SU-DHL-6 (cell line): ENCODE results near the gene ECHDC3.

Experiments
- H2AFZ ChIP-seq: fragments of 200-600 bp; sonication (generic); 2 replicates; pipeline ENCODE4 v1.6.1; 2014; ENCODE audit warnings: low read depth, mild to moderate bottlenecking, moderate library complexity, mixed read lengths, antibody characterized with exemption, low read length; ENCODE audit not compliant: severe bottlenecking
- H3F3A ChIP-seq: fragments of 200-600 bp; shearing (Covaris generic); 2 replicates; pipeline ENCODE4 v1.6.0; 2016; ENCODE audit warnings: antibody characterized with exemption, mild to moderate bottlenecking; ENCODE audit not compliant: insufficient read depth
- H3K27ac ChIP-seq: fragments of 200-600 bp; sonication (generic); 2 replicates; pipeline ENCODE4 v1.5.1; 2016; ENCODE audit warnings: low read depth, mild to moderate bottlenecking, low read length, moderate library complexity, mixed read lengths
- H3K27me3 ChIP-seq: fragments of 200-600 bp; sonication (generic), shearing (Covaris generic); 2 replicates; pipeline ENCODE4 v1.6.0; 2014; ENCODE audit warnings: mild to moderate bottlenecking, low read length
- H3K36me3 ChIP-seq: fragments of 200-600 bp; sonication (generic); 2 replicates; pipeline ENCODE4 v1.6.1; 2014; ENCODE audit warnings: mild to moderate bottlenecking, low read length, mixed read lengths
- H3K4me2 ChIP-seq: fragments of 300-600, 200-600 bp; shearing (Covaris generic), sonication (generic); 2 replicates; pipeline ENCODE4 v1.6.0; 2014; ENCODE audit warnings: low read length, low read depth, mild to moderate bottlenecking; ENCODE audit not compliant: poor library complexity, severe bottlenecking
- H3K4me3 ChIP-seq: fragments of 200-600 bp; sonication (generic); 2 replicates; pipeline ENCODE4 v1.5.1; 2014; ENCODE audit warnings: antibody characterized with exemption, low read length, mild to moderate bottlenecking, mixed read lengths; ENCODE audit not compliant: insufficient read depth, poor library complexity, severe bottlenecking
- H3K79me2 ChIP-seq: fragments of 200-600 bp; sonication (generic); 2 replicates; pipeline ENCODE4 v1.6.1; 2014; ENCODE audit warnings: mild to moderate bottlenecking, low read length, moderate library complexity; ENCODE audit not compliant: insufficient read depth
- H3K9ac ChIP-seq: fragments of 200-600 bp; sonication (generic); 2 replicates; pipeline ENCODE4 v1.7.0; 2014; ENCODE audit warnings: mild to moderate bottlenecking, low read length
- H3K9me2 ChIP-seq: fragments of 200-600 bp; sonication (generic); replicated peaks from 2 replicates; pipeline ENCODE4 v1.6.1; 2014; ENCODE audit warnings: low read length; ENCODE audit not compliant: insufficient read depth
- H3K9me3 ChIP-seq: fragments of 200-600 bp; sonication (generic); 2 replicates; pipeline ENCODE4 v1.6.1; 2014; ENCODE audit warnings: low read length, mixed read lengths; ENCODE audit not compliant: insufficient read depth
- H4K20me1 ChIP-seq: fragments of 200-600 bp; sonication (generic); 2 replicates; pipeline ENCODE4 v1.6.1; 2014; ENCODE audit warnings: low read depth, mild to moderate bottlenecking, antibody characterized with exemption, low read length, moderate library complexity, mixed read lengths
- EZH2phosphoT487 ChIP-seq: fragments of 200-600 bp; sonication (generic), shearing (Covaris generic); conservative IDR thresholded peaks from 2 replicates; pipeline ENCODE4 v1.6.1; 2018; ENCODE audit warnings: mild to moderate bottlenecking, antibody characterized with exemption, low read length, moderate library complexity, mixed read lengths
- TF ChIP-seq, protein P1 (sequence below): fragments of 200-600 bp; sonication (generic); IDR thresholded peaks from one replicate; pipeline ENCODE4 v1.5.1; 2017; ENCODE audit warnings: antibody characterized with exemption, mild to moderate bottlenecking, low read length, moderate library complexity; ENCODE audit not compliant: insufficient read depth, poor library complexity, severe bottlenecking

ECHDC3 gene

DNA sequence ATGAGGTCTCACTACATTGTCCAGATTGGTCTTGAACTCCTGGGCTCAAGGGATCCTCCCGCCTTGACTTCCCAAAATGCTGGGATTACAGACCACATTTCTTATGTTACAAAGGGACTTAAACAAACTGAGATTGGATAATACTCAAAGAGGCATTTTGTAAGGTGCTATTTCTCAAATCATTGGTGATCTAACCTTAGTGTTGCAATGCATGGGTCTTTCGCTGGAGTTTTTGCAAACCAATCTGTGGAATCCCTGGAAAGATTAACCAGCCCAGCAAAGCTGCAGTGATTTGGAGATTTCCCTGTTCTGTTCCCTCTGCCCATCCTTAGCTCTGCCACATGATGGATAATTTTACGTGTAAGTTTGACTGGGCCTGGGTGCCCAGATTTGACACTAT, 20.4 kb upstream of the ECHDC3 start:
- no peak overlapping the region for H3K4me3 ChIP-seq
- H2AFZ ChIP-seq: no peak overlapping the region
- no peaks in the 10 kb centered on the region for H3K27me3 ChIP-seq
- H3K36me3 ChIP-seq: no peaks in the 10 kb centered on the region
- no peaks in the 10 kb centered on the region for H4K20me1 ChIP-seq
- H3K79me2 ChIP-seq: no peaks in the 10 kb centered on the region
- no peaks in the 10 kb centered on the region for H3K9me2 ChIP-seq
- TF ChIP-seq EZH2phosphoT487: no peak
- TF ChIP-seq, protein P1, sequence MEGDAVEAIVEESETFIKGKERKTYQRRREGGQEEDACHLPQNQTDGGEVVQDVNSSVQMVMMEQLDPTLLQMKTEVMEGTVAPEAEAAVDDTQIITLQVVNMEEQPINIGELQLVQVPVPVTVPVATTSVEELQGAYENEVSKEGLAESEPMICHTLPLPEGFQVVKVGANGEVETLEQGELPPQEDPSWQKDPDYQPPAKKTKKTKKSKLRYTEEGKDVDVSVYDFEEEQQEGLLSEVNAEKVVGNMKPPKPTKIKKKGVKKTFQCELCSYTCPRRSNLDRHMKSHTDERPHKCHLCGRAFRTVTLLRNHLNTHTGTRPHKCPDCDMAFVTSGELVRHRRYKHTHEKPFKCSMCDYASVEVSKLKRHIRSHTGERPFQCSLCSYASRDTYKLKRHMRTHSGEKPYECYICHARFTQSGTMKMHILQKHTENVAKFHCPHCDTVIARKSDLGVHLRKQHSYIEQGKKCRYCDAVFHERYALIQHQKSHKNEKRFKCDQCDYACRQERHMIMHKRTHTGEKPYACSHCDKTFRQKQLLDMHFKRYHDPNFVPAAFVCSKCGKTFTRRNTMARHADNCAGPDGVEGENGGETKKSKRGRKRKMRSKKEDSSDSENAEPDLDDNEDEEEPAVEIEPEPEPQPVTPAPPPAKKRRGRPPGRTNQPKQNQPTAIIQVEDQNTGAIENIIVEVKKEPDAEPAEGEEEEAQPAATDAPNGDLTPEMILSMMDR: no peak
- no peak overlapping the region for H3K4me2 ChIP-seq
- H3F3A ChIP-seq: no peaks in the 10 kb centered on the region
- no peak overlapping the region for H3K9ac ChIP-seq
- H3K9me3 ChIP-seq: no peaks in the 10 kb centered on the region
- no peak overlapping the region for H3K27ac ChIP-seq

DNA sequence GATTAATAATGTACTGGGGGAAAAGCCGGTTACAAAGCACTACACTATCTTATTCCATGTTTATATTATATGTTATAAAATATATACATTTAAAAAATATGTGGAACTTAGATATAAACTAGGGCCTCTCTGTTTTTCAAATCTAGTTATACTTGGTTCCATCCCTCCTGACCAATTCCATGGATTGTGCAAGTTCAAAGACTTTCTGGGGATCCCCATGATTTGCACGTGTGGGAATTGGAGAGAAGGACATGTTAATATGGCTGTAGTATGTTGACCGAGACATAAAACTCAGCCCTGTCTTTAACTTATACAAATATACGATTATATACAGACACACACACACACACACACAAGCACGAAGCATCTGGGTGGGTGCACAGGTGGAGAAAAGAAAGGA, 18.8 kb upstream of the ECHDC3 start:
- H3K9me3 ChIP-seq: no peaks in the 10 kb centered on the region
- TF ChIP-seq, protein P1: no peak
- TF ChIP-seq EZH2phosphoT487: no peak
- H4K20me1 ChIP-seq: no peaks in the 10 kb centered on the region
- H3F3A ChIP-seq: no peaks in the 10 kb centered on the region
- no peaks in the 10 kb centered on the region for H3K9me2 ChIP-seq
- no peak overlapping the region for H3K4me3 ChIP-seq
- H3K4me2 ChIP-seq: no peak overlapping the region
- no peak overlapping the region for H2AFZ ChIP-seq
- no peaks in the 10 kb centered on the region for H3K79me2 ChIP-seq
- no peak overlapping the region for H3K9ac ChIP-seq
- H3K27ac ChIP-seq: no peak overlapping the region
- H3K36me3 ChIP-seq: no peaks in the 10 kb centered on the region
- H3K27me3 ChIP-seq: no peaks in the 10 kb centered on the region

DNA sequence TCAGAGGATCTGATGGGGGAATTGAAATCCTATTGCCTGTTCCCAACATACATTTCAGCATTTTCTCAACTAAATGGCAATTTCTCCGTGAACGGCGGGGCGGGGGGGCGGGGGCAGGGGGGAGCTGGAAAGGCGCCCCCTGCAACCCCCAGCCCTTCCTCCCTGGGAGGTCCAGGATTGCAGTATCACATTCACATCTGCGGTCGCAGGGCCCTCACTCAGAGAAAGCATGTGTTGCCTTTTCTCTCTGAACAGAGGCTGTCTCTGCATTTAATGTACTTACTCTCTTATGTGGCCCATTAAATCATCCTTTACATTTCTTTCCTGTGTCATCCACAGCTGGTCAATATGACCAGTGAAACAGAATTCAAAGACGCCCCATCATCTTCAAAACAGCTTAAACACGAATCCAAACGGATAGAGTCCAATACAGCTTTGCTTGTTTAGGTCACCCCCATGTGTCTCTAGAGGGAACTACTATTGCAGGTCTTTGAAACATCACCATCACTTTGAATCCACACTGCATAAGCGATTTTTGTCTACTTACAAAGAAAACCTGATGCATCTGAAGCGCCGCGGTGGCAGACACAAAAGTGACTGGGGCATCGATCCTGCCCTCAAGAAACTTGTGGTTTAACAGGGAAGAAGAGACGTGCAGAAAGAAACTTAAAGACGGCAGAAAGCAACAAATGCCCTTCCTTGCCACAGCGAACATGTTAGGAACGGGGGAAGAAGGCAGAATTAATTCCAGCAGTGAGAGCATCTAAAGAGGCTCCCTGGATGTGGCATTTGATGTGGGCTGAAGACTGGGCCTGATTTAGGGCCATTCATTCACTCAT, 17.0 kb upstream of the ECHDC3 start:
- Histone ChIP-seq H3K79me2 (no peaks in the 10 kb centered on the region), H3K9ac (0 out of 2 replicates have a peak overlapping the region, but pooled peaks have one; percentile 6), H4K20me1 (no peaks in the 10 kb centered on the region), H3K27ac (no peak overlapping the region), H3K4me2 (peak overlapping the region; percentile 1), H3K9me3 (peaks cover 8% of the 10 kb centered on the region; the same call in 1 of the 2 replicates), H3K9me2 (no peaks in the 10 kb centered on the region), H3K4me3 (no peak overlapping the region), H3K36me3 (no peaks in the 10 kb centered on the region), H2AFZ (peak overlapping the region; percentile 9), H3K27me3 (no peaks in the 10 kb centered on the region), H3F3A (no peaks in the 10 kb centered on the region)
- no peak for TF ChIP-seq EZH2phosphoT487
- TF ChIP-seq, protein P1: peak; percentile 79
